Posterior cingulate gyrus (tissue), 11 donors: ENCODE data around the gene GARIN5A.

ENCODE experiments used
- DNase-seq, 10 donors: peaks; one replicate each; pipeline versions ENCODE4 v3.0.0 to v3.0.0-alpha.2; 2020 to 2021; ENCODE audit warnings: mixed read lengths in 3 of 10
- intact Hi-C: fragments of 100-400 bp; cut with DNase I; formaldehyde crosslinking; loops from one replicate; pipeline ENCODE4 v1.15.1; 2023

The GARIN5A gene

GRCh38 chr19:50476224-50476906, at the start of gene GARIN5A, which contains the start of gene EMC10:
GARIN5A (minus strand) TSS chr19:50476848; CDS start chr19:50476388, 460 bp downstream.
EMC10 (plus strand) TSS chr19:50476507; CDS start chr19:50476545, 38 bp downstream.
- intact Hi-C loops, result loop anchor here (2.0 kb wide), 1 partner anchor 34 kb away; the partner anchor contains the start of gene JOSD2
- peak; percentile 82 to 98 (median 86) for DNase-seq

GRCh38 chr19:50522881-50523280, 46.2 kb upstream of the GARIN5A start:
- intact Hi-C loops, result no loop called here
- peak in 3 of 10 donors; percentile 33 to 81 (median 64) for DNase-seq

DNA sequence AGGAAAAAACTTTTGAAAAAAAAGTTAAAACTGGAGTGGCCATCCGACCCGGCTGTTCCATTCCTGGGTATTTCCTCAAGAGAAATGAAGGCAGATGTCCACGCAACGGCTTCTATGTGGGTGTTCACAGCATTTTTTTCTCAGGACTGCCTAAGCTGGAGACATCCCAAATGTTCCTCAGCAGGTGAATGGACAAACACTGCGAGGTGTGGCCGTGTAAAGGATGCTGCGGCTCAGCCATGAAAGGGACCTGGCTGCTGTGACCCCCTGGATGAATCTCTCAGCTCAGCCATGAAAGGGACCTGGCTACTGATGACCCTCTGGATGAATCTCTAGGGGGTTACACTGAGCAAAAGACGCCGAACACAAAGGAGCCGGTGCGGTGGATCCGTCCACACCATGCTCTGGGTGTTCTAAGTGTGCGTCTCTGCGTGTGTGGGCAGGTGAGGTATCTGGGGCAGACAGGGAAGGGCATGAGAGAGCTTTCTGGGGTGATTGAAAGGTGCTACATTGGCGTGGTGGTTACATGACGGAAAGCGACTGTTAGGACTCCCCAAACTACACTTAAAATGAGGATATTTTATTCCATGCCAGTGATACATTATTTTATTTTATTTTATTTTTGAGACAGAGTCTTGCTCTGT, 44.3 kb upstream of the GARIN5A start:
- peak in 3 of 10 donors; percentile 56 to 70 (median 65) for DNase-seq
- intact Hi-C loops, result no loop called here

DNA sequence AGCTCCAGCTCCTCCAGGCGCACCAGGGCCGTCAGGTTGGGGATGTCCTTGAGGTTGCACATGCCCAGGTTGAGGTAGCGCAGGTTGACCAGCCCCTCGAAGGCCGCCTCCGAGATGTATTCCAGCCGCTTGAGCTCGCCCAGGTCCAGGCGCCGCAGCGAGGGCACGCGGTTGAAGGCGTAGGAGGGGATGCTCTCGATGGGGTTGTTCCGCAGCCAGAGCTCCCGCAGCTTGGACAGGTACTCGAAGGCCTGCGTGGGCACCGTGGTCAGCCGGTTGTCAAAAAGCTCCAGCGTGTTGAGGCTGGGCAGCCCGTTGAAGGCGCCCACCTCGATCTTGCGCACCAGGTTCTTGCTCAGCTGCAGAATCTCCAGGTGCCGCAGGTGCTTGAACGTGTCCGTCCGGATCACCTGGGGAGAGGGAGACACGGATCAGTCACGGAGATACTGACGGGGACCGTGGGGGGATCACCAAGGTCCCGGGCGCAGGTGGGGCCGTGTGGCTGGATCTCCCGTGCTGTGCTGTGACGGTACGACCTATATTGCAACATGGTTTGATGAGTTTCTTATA, 42.4 kb upstream of the GARIN5A start:
- DNase-seq, result peak in 3 of 10 donors; percentile 22 to 80 (median 74)
- intact Hi-C loops, result no loop called here

DNA sequence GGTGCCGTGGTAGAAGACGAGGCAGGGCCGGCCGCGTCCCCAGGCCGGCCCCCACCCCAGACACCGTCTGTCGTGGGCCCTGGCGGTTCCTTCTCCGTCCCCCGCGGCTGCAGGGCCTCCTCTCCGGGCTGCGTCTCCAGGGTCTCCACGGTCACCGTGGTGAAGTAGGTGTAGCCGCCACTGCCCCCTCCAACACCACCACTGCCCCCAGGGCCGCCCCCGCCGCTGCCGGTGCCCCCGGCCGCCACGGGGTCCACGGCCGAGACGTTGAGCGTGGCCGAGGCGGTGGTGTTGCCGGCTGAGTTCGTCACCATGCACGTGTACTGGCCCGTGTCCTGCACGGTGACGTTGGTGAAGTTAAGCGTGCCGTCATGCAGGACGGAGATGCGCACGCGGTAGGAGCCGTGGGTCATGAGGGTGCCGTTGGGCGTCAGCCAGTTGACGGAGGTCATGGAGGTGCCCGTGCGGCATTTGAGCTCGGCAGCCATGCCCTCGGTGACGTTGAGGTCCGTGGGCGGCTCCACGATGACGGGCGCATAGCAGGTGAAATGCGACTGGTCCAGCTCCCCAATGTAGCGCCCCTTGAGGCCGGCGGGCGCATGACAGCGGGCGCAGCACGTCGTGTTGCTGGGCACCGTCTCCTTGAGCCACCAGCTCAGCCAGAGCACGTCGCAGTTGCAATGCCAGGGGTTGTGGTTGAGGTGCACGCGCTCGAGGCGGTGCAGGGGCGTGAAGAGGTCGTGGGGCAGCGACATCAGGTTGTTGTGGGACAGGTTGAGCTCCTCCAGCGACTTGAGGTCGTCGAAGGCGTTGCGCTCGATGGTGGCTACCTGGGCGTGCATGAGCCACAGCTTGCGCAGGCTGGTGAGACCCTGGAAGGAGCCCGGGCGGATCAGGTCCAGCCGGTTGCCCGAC, 41.7 kb upstream of the GARIN5A start:
- DNase-seq, result peak in 4 of 10 donors; percentile 28 to 84 (median 74)

GRCh38 chr19:50517704-50518075, 41.0 kb upstream of the GARIN5A start:
- intact Hi-C loops, result no loop called here
- peak in 4 of 10 donors; percentile 21 to 79 (median 46) for DNase-seq

More for the DNA sequence above, 41.7 kb upstream of the GARIN5A start:
- intact Hi-C loops, result no loop called here

- DNase-seq, result peak in 4 of 10 donors; percentile 23 to 80 (median 54)
- intact Hi-C loops, result no loop called here
These were observed 40.5 kb upstream of the GARIN5A start for GRCh38 chr19:50516964-50517703.

- peak in 4 of 10 donors; percentile 11 to 62 (median 30) for DNase-seq
- intact Hi-C loops, result no loop called here
These were observed 39.8 kb upstream of the GARIN5A start for GRCh38 chr19:50516456-50516855.

GRCh38 chr19:50515168-50515561, 38.5 kb upstream of the GARIN5A start:
- intact Hi-C loops, result no loop called here
- peak in 3 of 10 donors; percentile 16 to 80 (median 69) for DNase-seq

- intact Hi-C loops, result no loop called here
- peak; percentile 78 to 98 (median 88) for DNase-seq
These were observed 37.9 kb upstream of the GARIN5A start for GRCh38 chr19:50514346-50515167.

DNA sequence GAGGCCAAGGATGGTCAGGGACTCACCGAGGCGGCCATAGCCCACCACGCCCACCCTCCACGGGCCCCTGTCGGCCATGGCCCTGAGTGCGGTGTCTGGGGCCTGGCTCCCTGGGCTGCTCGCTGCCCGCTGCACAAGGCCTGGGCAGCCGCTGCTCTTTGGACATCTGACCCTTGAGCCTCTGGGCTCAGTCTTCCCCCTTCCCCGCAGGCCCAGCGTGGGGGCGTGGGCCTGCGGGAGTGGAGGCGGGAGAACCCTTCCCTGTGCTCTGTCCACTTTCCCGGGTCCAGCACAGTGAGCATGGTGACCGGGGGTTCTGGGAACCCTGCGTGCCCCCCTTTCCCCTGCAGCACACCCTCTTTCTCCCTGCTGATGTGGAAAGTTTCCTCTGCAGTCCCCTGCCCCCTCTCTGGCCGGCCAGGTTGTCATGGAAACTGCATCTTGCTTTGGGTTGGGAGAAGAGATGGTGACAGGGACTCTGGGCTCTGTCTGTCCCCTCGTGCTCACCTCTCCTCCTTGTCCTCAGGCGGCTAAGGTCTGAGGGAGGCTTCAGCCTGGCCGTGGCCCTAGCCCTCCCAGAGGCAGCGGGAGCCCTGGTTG, 37.2 kb upstream of the GARIN5A start, which contains the start of gene ASPDH:
Gene ASPDH (minus strand): TSS at position 168 of the 600 bp plus-strand sequence. CDS start 90 bp downstream, at position 78.
- intact Hi-C loops, result no loop called here
- DNase-seq, result peak in 8 of 10 donors; percentile 44 to 94 (median 70)

- intact Hi-C loops, result no loop called here
- peak in 4 of 10 donors; percentile 3 to 74 (median 66) for DNase-seq
These were observed 36.5 kb upstream of the GARIN5A start for GRCh38 chr19:50512999-50513745.

DNA sequence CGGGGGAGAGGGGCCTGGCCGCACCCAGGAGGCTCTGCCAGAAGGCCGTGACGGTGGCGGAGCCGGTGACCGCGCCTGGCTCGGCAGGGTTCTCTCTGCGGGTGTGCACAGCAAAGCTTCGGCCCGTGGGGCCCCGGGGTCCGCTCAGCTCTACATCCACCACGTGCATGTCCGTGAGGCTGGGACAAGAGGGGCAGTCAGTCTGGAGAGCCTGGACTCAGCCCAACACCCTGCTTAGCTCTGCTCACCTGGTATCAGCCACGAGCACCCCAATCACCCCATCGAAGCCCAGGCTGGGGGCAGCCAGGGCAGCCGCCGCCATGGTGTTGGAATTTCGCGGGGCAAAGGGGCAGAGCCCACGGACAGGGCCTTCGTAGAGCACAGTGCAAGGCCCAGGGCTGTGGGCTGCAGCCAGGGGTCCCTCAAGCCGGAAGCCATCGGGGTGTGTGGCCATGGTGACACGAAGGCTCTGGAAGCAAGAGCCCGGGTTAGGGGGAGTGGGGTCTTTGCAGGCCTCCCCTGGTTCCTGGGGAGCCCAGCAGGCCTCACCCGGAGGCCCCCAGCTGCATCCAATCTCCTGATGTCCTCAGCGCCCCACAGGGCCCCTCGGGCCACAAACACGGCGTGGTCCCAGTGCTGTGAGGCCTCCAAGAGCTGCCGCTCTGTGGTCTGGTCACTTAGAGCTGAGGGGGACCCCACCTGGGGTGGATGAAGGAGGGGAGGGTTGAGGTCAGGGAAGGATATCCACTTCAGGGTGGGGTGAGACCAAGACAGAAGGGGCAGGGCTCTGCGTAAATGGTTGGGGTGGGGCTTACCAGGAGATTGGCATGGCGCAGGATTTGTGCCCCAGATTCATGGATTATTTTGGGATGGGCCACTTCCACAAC, 35.7 kb upstream of the GARIN5A start:
- intact Hi-C loops, result no loop called here
- DNase-seq, result peak in 4 of 10 donors; percentile 26 to 82 (median 74)

GRCh38 chr19:50511069-50511822, 34.6 kb upstream of the GARIN5A start, which contains the start of gene JOSD2:
JOSD2 (minus strand) TSS chr19:50511191; CDS start chr19:50510431, 760 bp downstream.
- intact Hi-C loops, result loop anchor here (2.0 kb wide), 1 partner anchor 34 kb away; the partner anchor contains the start of genes EMC10 and GARIN5A
- peak; percentile 97 to 100 (median 99) for DNase-seq

GRCh38 chr19:50510700-50511068, 34.0 kb upstream of the GARIN5A start:
- DNase-seq, result no peak
- intact Hi-C loops, result loop anchor here (2.0 kb wide), 1 partner anchor 34 kb away; the partner anchor contains the start of genes EMC10 and GARIN5A
